ENCODE data around the gene SELENOS.
A peak's percentile ranks its signal among the peaks of the same experiment; 100 is the strongest.

SELENOS gene, protein sequence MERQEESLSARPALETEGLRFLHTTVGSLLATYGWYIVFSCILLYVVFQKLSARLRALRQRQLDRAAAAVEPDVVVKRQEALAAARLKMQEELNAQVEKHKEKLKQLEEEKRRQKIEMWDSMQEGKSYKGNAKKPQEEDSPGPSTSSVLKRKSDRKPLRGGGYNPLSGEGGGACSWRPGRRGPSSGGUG

DNA sequence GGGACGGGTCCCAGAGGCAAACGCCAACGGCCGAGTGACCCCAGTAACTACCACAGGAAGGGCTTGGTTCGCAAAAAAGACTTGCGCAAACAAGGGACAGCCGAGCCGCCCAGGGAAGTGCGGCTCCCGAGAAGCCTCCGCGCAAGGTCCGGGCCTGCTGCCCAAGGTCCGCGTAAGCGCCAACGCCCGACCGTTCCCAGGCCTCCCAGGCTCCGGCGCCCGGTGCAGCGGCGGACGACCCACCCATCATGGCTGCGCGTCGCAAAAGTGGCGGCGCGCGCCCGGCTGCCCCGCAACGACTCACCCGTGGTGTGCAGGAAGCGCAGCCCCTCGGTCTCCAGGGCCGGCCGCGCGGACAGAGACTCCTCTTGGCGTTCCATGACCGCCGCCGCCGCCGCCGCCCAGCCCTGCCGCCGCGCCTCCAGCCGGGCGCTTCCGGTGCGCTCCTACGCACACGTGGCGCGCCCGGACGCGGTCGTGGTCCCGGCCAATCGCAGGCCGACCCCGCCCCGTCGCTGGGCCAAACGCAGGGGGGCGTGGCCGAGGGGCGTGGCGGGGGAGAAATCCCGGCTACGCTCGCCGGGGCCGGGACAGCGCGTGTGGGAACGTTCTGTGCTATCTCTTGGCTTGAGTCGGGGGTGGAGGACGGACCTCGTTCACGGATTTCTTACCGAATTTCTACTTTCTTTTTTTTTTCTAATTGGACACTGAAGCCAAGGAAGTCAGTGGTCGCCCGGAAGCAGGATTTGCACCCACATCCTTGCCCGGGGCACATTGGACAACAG, at the start of gene SELENOS:
TSS of gene SELENOS (minus strand) at position 448 of the 785 bp plus-strand sequence. CDS start at position 380, 68 bp downstream.
- peak; percentile 74 to 80 for DNase-seq (ENCODE audit: extremely low read depth in 1 of 2, low read depth in 1 of 2)

DNA sequence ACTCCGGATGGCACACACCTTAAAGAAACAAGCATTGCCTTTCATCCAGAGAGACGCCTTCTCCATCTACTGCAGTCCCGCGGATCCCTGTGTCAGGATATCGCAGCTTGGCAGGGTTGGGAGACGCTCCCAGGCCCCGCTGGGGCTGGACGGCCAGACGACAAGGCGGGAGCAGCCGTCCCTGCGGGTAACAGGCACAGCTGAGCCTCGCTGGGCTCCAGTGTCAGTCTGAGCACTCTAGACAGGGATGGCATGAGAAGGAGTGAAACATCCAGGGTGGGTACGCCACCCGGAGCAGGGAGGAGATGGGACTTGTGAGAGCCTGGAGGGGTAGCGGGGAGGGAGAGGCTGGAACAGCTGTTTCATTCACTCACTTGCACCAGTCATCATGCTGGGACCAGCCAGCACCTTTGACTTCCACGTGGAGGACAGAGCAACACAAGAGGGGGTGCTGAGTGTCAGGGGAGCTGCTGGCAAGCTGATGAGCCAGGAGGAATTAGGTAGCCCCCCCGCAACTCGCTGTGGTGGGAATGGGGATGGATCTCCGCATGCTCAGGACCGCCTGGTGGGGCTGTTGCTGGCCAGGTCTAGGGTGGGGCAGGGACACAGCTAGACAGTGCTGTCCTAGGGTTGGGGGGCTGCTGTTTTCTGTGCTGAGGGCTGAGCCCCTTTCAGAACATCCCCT, 49.3 kb upstream of the SELENOS start:
- DNase-seq (ENCODE audit: extremely low read depth in 1 of 2, low read depth in 1 of 2), result no peak

DNA sequence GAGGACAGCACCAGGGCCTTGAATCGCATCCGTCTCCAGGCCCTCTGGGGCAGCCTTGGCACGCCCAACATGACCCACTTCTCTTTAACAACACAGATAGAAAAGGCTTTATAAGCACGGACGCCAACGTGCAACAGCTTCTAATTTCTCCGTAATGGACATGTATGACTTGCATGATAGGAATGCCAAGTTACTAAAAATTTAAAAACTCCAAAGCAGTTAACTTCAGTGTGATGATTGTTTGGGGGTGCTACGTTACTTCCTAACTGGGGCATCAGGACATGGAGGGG, 48.7 kb upstream of the SELENOS start:
- no peak for DNase-seq (ENCODE audit: extremely low read depth in 1 of 2, low read depth in 1 of 2)

DNA sequence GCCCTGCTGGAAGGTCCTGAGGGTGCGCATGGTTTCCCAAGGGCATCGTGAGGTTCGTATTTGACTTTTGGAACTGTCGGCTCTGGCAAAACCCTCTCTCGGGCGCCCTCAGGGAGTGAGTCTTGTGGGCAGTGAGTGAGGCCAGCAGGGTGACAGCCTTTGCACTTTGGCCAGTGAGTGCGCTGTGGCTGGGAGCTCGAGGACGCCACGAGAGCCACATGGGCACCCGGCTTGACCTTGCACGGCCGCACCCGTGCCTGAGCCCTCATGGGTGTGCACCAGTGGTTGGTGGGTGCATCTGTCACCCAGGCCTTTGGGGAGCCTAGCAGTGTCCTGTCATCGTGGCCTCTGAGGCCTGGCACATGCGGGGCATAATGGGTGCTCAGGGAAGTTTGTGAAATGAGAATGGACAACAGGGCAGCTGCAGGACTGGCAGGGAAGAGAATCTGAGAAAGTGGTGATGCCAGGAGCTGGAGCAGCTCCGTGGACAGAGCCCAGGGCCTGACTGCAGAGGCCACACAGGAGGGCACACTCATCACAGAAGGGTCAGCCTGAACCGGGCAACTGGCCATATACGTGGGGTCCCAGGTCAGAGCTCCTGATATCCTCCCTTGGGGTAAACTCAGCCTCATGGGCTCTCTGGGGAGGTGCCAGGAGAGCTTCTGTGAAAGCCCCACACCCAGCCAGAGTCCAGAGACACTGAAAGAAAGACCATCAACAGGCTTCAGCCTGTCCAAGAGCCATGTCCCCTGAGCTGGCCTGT, 48.2 kb upstream of the SELENOS start:
- DNase-seq (ENCODE audit: extremely low read depth in 1 of 2, low read depth in 1 of 2), result no peak

DNA sequence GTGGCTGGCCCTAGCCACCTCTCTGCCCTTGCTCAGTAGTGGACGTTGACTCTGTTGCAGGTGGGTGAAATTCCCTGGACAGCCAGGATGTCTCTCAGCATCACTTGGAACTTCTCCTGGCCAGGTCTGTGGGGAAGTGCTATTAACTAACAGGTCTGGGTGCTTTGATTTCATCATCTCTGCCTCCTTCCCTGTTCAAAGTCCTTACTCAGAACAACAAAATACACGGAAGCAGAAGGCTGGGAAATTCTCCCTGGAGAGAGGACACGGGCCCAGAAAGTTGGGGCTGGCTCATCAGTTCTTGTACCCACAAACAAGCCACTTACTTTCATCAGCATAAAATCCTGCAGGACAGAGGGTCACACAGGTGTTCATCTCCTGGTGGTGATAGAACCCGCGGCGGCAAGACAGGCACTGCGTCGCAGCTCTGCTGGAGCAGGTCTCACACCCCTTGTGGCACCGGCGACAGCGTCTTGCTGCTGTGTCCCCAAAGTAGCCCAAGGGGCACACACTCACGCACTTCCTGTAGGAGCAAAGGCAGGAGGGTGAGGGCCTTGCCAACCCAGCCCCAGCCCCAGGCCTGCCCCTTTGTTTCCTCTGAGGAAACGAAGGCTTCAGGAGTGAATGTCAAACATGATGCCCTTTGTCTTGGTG, 47.4 kb upstream of the SELENOS start:
- no peak for DNase-seq (ENCODE audit: extremely low read depth in 1 of 2, low read depth in 1 of 2)

DNA sequence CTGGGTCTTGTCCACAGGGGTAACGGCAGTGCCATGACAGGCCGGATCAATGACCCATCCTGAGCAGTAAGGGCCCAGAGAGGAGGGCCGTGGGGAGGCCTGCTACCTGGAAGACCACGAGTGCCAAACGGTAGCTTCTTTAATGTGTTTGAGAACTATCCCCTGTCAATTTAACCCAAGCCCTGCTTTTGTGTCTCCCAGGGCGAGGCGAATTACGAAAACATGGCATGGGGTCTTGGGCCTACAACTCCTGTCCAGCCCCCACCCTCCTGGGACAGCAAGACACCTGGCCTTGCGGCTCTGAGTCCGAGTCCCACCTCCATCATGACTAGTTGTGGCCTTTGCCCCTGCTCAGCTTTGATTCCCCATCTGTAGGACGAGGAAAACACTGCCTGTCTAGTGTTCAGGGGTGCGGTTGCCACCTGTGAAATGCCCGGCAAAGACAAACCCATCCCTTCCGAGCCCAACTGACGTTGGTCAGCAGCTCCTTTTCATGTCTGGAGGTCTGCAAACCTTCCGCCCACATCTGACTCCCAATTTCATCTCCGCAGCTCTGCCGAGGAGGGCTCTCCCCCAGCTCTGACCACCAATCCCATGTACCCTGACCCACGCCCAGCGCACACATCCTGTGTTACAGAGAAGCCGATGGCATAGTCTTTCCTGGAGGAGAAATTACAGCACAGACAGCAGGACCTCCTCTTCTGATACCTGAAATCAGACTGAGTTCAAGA, 46.7 kb upstream of the SELENOS start:
- DNase-seq (ENCODE audit: extremely low read depth in 1 of 2, low read depth in 1 of 2), result no peak

DNA sequence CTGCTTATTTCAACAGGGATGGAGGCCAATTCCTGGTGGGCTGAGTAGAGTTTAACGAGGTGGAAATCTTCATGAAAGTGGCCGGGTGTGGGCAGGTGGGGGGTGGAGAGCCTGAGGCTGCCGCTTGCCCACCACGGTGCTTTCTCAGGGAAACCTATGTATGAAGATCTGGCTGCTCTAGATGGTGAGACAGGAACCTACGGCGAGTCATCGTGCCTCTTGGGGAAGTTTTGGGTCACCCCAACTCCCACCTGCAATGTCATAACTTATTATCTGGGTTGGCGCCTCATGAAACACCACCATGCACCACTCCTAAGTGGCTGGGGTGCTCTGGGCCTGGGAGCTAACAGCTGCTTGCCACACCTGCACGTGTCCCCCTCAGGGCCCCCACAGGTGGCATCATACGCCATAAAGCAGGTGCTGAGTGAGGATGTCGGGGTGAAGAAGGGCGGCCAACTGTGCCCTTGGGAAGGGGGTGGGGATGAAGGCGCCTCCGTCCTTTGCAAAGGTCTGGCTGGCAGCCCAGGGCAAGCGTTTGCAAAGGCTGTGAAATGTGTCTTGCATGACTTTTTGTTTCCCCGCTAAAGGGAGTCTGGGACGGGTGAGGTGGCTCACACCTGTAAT, 45.7 kb upstream of the SELENOS start:
- DNase-seq (ENCODE audit: extremely low read depth in 1 of 2, low read depth in 1 of 2), result peak in 1 of 2 donors; percentile 8

DNA sequence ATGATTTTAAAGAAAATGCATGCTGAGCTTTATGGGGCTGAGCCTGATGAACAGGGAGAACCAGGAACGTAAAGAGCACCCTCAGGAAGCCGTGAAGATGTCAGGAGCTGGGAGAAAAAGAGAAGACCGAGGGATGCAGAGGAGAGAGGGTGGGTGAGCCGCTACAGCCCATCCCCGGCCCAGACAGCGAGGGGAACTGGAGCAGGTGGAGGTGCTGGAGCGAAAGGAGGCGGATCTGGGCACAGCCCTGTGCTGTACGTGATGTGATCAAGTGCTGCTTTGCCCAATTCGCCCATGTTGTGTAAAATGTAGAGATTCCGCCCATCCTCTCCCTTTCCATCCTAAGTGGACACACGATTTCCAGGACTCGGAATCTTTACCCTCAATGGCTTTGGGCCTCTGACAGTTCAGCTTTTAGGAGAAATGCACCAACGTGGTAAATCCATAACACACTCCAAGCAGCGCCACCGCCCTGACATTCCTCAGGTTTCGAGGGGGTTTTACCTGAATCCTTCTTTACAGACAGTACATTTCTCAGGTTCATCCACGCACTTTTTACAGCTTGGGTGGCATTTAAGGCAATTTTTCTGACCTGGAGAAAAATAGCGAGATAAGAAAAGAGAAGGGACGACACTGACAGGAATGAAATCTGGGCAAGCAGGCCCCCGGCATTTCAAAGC, 44.9 kb upstream of the SELENOS start:
- no peak for DNase-seq (ENCODE audit: extremely low read depth in 1 of 2, low read depth in 1 of 2)

DNA sequence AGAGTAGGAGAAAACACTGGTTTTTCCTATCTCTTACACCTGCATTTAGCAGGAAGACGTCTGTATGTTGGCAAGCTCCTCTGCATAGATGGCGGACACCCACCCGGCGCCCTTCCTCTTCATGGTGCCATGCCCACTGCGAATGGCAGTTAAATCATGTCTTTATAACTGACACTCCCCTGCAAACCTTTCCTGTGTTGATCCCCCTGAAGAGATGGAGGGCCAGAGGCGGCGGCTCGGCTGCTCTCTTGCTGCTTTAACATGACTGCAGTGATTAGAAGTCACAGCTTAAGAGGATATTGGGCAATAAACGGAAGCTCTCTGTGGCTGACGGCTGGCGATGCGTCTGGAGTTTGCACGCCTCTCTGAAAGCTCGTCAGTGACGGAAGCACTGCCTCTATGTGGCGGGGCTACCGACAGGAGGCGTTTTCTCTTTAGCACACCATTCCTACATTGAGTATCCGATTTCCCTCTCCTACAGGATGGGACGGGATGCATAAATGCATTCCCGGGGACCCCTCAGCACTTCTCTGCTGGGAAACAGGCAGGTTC, 43.3 kb upstream of the SELENOS start:
- peak; percentile 13 to 54 for DNase-seq (ENCODE audit: extremely low read depth in 1 of 2, low read depth in 1 of 2)

DNA sequence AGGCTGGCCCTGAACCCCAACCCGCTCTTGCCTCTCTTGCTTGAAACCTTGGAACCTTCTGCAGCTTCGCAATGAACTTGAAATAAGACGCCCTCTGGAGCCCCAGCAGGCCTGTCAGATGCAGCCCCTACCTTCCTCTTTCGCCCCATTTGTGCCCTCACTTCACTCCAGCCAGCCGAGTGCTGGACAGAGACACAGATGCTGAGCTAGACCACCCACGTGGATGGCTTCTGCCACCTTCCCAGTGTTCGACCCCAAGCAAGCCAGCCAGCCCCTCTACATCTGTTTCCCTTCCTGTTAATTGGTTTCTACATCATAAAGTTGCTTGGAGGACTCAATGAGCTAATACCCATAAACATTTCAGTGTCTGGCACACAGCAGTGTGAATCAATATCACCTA, 41.6 kb upstream of the SELENOS start:
- no peak for DNase-seq (ENCODE audit: extremely low read depth in 1 of 2, low read depth in 1 of 2)

DNA sequence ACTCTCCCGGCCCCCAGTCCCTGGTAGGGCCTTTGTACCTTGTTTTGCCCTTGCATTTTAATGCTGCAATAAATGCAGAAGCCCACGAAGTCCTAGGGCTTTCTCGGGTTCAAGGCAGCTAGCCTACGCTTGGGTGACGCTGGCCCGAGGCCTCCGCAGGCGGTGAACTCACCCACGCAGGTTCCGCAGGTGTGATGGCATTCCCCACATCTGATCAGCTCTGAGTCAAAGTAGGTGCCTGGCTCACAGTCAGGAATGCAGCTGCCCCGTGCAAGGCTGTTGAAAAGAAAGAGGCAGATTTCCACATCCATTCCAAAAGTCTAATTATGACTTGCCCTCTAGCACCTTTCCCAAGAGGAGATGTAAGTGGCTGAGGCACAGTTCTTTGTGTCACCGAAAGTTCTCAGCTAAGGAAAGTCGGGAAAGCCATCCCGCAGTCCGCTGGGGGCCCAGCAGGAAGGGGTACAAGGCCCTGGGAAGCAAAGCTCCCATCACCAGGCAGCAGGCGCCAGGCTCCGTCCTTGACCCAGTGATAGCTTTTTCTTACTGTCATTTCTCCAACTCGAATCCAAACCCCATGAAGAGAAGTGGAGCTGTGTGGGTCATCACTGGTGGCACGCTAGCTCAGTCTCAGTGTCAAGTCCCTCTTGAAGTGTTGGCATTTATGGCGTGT, 41.0 kb upstream of the SELENOS start:
- DNase-seq (ENCODE audit: extremely low read depth in 1 of 2, low read depth in 1 of 2), result no peak

DNA sequence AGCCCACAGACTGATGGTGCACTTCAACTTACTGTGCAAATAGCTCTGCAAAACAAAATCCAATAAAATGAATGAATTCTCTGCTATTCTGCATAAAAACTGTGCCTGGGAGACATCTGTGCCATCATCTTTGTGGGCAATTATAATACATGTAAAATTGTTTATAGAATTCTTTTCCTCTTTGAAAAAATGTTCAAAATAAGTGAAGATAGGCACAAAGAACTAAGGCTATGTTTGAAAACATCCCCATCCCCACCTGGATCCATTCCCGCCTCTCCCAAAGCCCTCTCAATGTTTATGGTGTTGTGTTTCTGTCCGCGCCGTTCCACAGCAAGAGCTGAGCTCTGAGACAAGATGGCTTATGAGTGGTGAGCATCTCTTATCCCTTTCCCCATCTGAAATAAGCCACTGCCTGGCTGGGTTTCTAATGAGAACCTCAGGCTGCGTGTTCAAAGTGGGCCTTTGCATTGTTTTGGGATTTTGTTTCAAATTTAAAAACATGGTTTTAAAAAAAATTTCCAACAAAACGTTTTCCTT, 40.1 kb upstream of the SELENOS start:
- DNase-seq (ENCODE audit: extremely low read depth in 1 of 2, low read depth in 1 of 2), result no peak

DNA sequence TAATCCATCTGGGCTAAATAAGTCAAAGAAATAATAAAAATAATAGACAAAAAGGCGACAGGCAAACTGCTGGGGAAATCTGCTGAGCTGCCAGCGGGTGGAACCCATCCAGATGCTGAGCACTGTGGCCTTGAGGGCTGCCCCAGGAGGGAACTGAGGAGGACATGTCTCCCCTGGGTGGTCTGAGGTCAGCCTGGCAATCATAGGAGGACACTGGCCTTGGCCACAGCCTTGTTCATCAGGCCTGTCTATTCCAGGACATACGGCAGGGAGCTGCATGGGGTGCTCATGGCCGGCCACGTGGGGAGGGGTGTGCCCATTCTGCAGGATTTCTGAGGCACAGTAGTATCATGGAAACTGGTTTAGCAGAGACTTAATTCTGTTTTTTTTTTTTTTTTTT, 39.2 kb upstream of the SELENOS start:
- DNase-seq (ENCODE audit: extremely low read depth in 1 of 2, low read depth in 1 of 2), result no peak

DNA sequence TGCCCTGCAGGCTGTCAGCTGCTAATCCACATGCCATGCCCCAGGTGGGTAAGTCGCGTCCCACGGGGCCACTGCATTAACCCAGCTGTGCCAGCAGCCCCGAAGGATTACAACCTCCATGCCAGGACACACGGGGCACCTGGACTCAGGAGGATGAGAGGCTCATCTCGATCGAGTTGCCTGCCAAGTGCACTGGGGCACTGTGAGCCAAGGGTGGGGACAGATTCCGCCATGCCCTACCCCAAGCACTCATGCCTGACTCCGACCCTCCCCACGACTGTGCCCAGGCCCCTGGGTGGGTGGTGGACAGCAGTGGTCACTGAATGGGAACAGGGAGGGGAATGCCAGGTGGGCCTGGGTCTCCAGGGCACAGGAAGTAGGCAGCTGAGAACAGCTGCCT, 38.5 kb upstream of the SELENOS start:
- no peak for DNase-seq (ENCODE audit: extremely low read depth in 1 of 2, low read depth in 1 of 2)

DNA sequence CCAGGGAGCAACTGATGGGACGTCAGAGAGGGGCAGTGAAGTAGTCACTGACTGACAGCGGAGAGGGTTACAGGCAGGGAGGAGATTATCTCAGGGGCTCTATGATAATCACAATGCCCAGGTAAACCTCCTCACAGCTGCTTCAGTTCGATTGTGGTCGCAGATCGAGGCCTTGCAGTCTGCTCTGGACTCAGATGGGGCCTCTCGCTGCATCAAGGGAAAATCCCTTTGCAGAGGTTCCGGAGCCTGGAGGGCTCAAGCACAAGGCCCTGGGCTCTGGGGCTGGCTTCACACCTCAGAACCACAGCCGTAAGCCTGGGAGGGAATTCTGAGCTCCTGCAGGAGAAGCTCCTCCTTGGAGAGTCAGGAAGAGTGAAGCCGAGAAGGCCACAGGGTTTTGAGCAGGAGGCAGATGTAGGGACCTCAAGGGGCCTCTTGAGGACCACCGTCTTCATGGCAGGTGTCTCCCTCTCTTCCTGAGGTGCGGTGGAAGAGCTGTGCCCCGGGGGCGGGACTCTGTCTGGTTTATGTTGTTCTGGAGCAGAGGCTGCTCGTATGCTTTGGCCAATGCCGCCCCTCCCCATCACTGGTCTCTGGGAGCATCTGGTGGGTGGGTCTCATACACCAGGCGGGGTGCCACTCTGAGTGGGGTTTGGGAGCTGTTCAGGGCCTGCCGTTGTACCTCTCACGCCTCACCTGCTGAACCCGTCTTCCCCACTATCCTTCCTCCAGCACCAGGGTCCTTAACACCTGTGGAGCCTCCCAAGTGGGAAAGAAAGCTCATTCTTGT, 37.2 kb upstream of the SELENOS start:
- DNase-seq (ENCODE audit: extremely low read depth in 1 of 2, low read depth in 1 of 2), result no peak

DNA sequence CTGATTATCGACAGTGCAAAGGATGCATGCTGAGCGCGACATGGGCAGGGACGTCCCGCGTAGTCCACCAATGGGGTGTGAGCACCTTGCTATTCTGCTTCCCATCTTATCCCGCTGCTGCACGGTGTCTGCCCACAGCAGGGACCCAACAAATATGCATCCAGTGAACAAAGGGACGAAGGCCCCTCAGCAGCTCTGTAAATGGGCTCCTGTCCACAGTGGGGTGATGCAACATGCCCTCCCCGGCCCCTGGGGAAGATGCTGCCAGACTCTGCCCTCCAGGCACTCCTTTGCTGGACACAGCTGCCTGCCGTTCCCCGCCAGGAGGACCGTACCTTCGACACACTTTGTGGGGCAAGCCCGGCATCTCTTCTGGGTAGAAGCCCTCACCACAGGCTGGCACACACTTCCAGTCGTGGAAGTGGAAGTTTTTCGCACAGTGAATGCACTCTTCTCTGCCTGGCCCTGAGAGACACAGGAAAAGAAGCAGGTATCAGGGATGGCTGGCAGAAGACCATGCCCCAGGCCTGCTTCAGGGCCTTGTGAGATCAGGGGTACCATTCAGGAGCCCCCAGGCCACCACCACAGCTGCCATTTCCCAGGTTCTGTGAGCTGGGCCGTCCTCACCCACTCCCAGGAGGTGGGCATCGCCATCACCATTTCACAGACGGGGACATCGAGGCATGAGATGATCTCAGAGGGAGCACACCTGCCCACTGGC, 35.9 kb upstream of the SELENOS start:
- DNase-seq (ENCODE audit: extremely low read depth in 1 of 2, low read depth in 1 of 2), result no peak

DNA sequence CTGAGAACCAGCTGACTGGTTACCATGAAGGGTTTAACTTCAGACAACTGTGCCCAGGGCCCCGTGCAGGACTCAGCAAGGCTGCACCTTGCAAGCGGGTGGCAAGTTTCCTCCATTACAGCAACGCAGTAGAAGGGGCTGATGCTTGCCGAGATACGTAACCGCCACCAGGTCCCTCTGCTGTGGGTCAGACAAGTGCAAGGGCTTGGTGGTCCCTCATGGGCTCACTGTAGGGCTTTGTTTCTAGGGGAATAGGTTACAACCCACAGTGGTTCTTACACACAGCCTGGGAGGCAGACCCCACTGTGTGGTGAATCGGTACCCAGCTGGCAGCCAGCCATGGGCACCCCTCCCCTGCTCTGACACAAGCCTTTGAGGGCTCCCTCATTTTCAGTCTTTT, 33.2 kb upstream of the SELENOS start:
- DNase-seq (ENCODE audit: extremely low read depth in 1 of 2, low read depth in 1 of 2), result no peak
